ENCODE data around the gene IMMP2L. TPM values are rescaled to one million over a fixed set of nuclear protein-coding genes. Genes with fewer than 3 reads are reported as not detected.

The IMMP2L gene
- total and polyA plus RNA-seq, 8 donors = 2.5 to 40.8 (median 20.0) TPM; not detected in 1

- DNase-seq = no peak
- H3K27ac ChIP-seq = no peak overlapping the region
- TF ChIP-seq CTCF (IDR thresholded peaks at IDR 0.05) (no peak), EP300 (IDR thresholded peaks at IDR 0.05) (no peak), POLR2AphosphoS5 (IDR thresholded peaks at IDR 0.05) (no peak), POLR2A (IDR thresholded peaks at IDR 0.05) (no peak)
- no peak overlapping the region for H3K4me3 ChIP-seq
- no peaks in the 10 kb centered on the region for H3K27me3 ChIP-seq
- H3K4me1 ChIP-seq = no peaks in the 10 kb centered on the region
- intact Hi-C loops (cut with DNase I; ENCODE audit: low total_unique reads) = no loop called here
- no peaks in the 10 kb centered on the region for H3K9me3 ChIP-seq
- no peaks in the 10 kb centered on the region for H3K36me3 ChIP-seq
- WGBS, 5 donors = 82 to 96% (median 92%) methylated on average over 3 of the region's 3 CpGs
Measured at GRCh38 chr7:110698576-110698975, 863.7 kb downstream of the IMMP2L start.

- H3K4me1 ChIP-seq = no peaks in the 10 kb centered on the region
- TF ChIP-seq POLR2AphosphoS5 (IDR thresholded peaks at IDR 0.05) = no peak
- no peak for TF ChIP-seq CTCF (IDR thresholded peaks at IDR 0.05)
- TF ChIP-seq POLR2A (IDR thresholded peaks at IDR 0.05) = no peak
- TF ChIP-seq EP300 (IDR thresholded peaks at IDR 0.05) = no peak
- no peaks in the 10 kb centered on the region for H3K27me3 ChIP-seq
- H3K9me3 ChIP-seq = no peaks in the 10 kb centered on the region
- no peak overlapping the region for H3K4me3 ChIP-seq
- peak in 1 of 2 donors; percentile 58 for DNase-seq
- no peaks in the 10 kb centered on the region for H3K36me3 ChIP-seq
- intact Hi-C loops (cut with DNase I; ENCODE audit: low total_unique reads) = no loop called here
- H3K27ac ChIP-seq = no peak overlapping the region
Measured at GRCh38 chr7:110693344-110693743, 868.9 kb downstream of the IMMP2L start.

- 84 to 92% (median 86%) methylated on average over 2 of the region's 2 CpGs for WGBS, 5 donors
- H3K4me1 ChIP-seq = no peaks in the 10 kb centered on the region
- DNase-seq = no peak
Measured at GRCh38 chr7:110688908-110689307, 873.4 kb downstream of the IMMP2L start.

GRCh38 chr7:110685899-110686298 lies 876.4 kb downstream of the IMMP2L start:
- no peak for DNase-seq
- intact Hi-C loops (cut with DNase I; ENCODE audit: low total_unique reads) = no loop called here

More at GRCh38 chr7:110688908-110689307, 873.4 kb downstream of the IMMP2L start:
- Histone ChIP-seq H3K36me3 (no peaks in the 10 kb centered on the region), H3K27me3 (no peaks in the 10 kb centered on the region), H3K27ac (no peak overlapping the region), H3K9me3 (peaks cover 0 to 5% (median 0%) of the 10 kb centered on the region in 4 donors), H3K4me3 (no peak overlapping the region)
- TF ChIP-seq POLR2A (IDR thresholded peaks at IDR 0.05) (no peak), POLR2AphosphoS5 (IDR thresholded peaks at IDR 0.05) (no peak), EP300 (IDR thresholded peaks at IDR 0.05) (no peak), CTCF (IDR thresholded peaks at IDR 0.05) (no peak)
- intact Hi-C loops (cut with DNase I; ENCODE audit: low total_unique reads) = no loop called here

More at GRCh38 chr7:110685899-110686298, 876.4 kb downstream of the IMMP2L start:
- no peak for TF ChIP-seq EP300 (IDR thresholded peaks at IDR 0.05)
- no peak for TF ChIP-seq POLR2A (IDR thresholded peaks at IDR 0.05)
- TF ChIP-seq CTCF (IDR thresholded peaks at IDR 0.05) = no peak
- TF ChIP-seq POLR2AphosphoS5 (IDR thresholded peaks at IDR 0.05) = no peak
- no peak overlapping the region for H3K27ac ChIP-seq
- H3K27me3 ChIP-seq = no peaks in the 10 kb centered on the region
- H3K9me3 ChIP-seq = peaks cover 0 to 5% (median 0%) of the 10 kb centered on the region in 4 donors
- H3K36me3 ChIP-seq = no peaks in the 10 kb centered on the region
- no peak overlapping the region for H3K4me3 ChIP-seq
- no peaks in the 10 kb centered on the region for H3K4me1 ChIP-seq
